ENCODE results near the gene DNM1L. TPM values are rescaled to one million over a fixed set of nuclear protein-coding genes. Genes with fewer than 3 reads are reported as not detected.

DNM1L gene
- total and polyA plus RNA-seq, 10 of the 15 experiments (the other 5 are each of a cell fraction or from before 2014, with no cell fraction given): 23.1 to 201 (median 63.9) TPM

DNA sequence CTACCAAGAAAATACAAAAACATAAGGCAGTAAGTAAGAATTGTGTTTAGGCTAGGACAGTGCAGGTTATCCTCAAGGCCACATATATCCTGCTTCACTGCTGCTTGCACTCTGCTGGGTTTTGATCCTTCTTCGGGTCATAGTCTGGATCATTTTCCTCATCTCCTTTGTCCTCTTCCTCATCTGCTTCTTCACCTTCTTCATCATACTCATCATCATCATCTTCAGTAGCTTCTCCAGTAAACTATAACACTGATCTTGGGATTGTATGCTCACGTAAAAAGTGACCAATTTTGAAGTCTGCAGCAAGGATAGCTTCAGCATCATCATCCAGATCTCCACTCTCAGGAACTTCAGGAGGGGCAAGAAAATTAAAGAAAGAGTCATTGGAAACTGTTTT is 47.2 kb downstream of the DNM1L start:
- CTCF ChIA-PET: no interaction called here

DNA sequence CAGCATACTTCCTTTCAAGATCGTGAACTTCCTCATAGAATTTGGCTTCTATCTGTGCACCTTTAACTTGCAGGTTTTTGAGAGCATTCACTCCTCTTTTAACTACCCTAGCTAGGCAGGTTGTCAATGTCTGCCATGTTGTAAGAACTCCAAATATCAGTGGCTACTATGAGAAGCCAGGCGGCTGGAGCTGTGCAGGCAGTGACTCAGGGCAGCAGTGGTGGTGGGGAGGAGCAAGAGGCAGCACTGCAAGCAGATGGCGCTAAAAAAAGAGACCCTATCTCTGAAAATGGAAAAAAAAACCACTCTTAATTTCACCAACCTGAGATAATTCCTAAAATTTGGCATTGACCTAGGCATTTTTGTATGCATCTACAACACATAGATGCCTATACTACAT is 48.1 kb downstream of the DNM1L start:
- no peaks in the 10 kb centered on the region for H3K79me2 ChIP-seq (ENCODE audit: control insufficient read depth, insufficient read depth, low read length)
- 69% methylated on average over 3 of the region's 3 CpGs for WGBS (ENCODE audit: insufficient coverage, insufficient replicate concordance, low lambda C conversion rate, missing lambda C conversion rate)
- no peaks in the 10 kb centered on the region for H4K20me1 ChIP-seq (ENCODE audit: control insufficient read depth, insufficient read depth)
- H3K27ac ChIP-seq (ENCODE audit: control insufficient read depth, insufficient read depth): no peak overlapping the region
- DNase-seq (ENCODE audit: low read depth, low spot score) (no peak), ATAC-seq (no peak), FAIRE-seq (no peak)
- H3K9me3 ChIP-seq (replicated peaks; ENCODE audit: control insufficient read depth, insufficient read depth, low read length): no peaks in the 10 kb centered on the region
- no peak overlapping the region for H3K9ac ChIP-seq (ENCODE audit: control insufficient read depth, insufficient read depth, low read length)
- no peaks in the 10 kb centered on the region for H3K27me3 ChIP-seq (replicated peaks in 1 of 2; ENCODE audit: control insufficient read depth in 2 of 2, insufficient read depth in 2 of 2, low read length in 1 of 2)
- RAD21 ChIA-PET (ENCODE audit: unreplicated experiment): no interaction called here
- no peak overlapping the region for H3K4me3 ChIP-seq
- TF ChIP-seq RFX5 (IDR thresholded peaks at IDR 0.05; ENCODE audit: low read depth, low read length) (no peak), CHD4 (IDR thresholded peaks at IDR 0.05) (no peak), TCF3 (IDR thresholded peaks at IDR 0.05; ENCODE audit: borderline replicate concordance, insufficient read depth, low read depth, low read length) (no peak), SREBF2 (IDR thresholded peaks at IDR 0.05; ENCODE audit: low read length) (no peak), MTA2 (IDR thresholded peaks at IDR 0.05; ENCODE audit: low read depth) (no peak), TCF7 (IDR thresholded peaks at IDR 0.05; ENCODE audit: borderline replicate concordance) (no peak), ZZZ3 (IDR thresholded peaks at IDR 0.05; ENCODE audit: control insufficient read depth, insufficient read length, low read depth) (no peak), NFXL1 (IDR thresholded peaks at IDR 0.05; ENCODE audit: borderline replicate concordance) (no peak)
- TF ChIP-seq, protein P1, sequence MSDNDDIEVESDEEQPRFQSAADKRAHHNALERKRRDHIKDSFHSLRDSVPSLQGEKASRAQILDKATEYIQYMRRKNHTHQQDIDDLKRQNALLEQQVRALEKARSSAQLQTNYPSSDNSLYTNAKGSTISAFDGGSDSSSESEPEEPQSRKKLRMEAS (IDR thresholded peaks at IDR 0.05; ENCODE audit: low read depth, low read length): no peak
- TF ChIP-seq, protein P2, sequence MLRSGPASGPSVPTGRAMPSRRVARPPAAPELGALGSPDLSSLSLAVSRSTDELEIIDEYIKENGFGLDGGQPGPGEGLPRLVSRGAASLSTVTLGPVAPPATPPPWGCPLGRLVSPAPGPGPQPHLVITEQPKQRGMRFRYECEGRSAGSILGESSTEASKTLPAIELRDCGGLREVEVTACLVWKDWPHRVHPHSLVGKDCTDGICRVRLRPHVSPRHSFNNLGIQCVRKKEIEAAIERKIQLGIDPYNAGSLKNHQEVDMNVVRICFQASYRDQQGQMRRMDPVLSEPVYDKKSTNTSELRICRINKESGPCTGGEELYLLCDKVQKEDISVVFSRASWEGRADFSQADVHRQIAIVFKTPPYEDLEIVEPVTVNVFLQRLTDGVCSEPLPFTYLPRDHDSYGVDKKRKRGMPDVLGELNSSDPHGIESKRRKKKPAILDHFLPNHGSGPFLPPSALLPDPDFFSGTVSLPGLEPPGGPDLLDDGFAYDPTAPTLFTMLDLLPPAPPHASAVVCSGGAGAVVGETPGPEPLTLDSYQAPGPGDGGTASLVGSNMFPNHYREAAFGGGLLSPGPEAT (IDR thresholded peaks at IDR 0.05; ENCODE audit: low read depth): no peak
- no TSS peak for BruUV-seq (replicated peaks)
- POLR2A ChIA-PET: no interaction called here
- H3K4me1 ChIP-seq (ENCODE audit: control insufficient read depth, insufficient read depth, low read length): no peaks in the 10 kb centered on the region
- intact Hi-C loops (cut with micrococcal nuclease; ENCODE audit: unreplicated experiment): no loop called here
- SMC1A ChIA-PET (ENCODE audit: uncharacterized antibody, unreplicated experiment): no interaction called here
- H2AFZ ChIP-seq (ENCODE audit: control insufficient read depth, low read depth, low read length): no peak overlapping the region
- in situ Hi-C loops (cut with MboI): no loop called here
- H3K36me3 ChIP-seq (ENCODE audit: control insufficient read depth in 2 of 2, insufficient read depth in 2 of 2, low read length in 1 of 2): peaks cover 0 to 24% of the 10 kb centered on the region in 2 experiments; a peak in 3 of 4 replicates
- CTCF ChIA-PET: no interaction called here
- H3K4me2 ChIP-seq (ENCODE audit: control insufficient read depth, insufficient read depth): no peak overlapping the region

More for the DNA sequence above, 47.2 kb downstream of the DNM1L start:
- DNase-seq (ENCODE audit: low read depth, low spot score) (no peak), ATAC-seq (no peak), FAIRE-seq (no peak)
- Histone ChIP-seq H3K27me3 (replicated peaks in 1 of 2; ENCODE audit: control insufficient read depth in 2 of 2, insufficient read depth in 2 of 2, low read length in 1 of 2) (no peaks in the 10 kb centered on the region), H2AFZ (ENCODE audit: control insufficient read depth, low read depth, low read length) (no peak overlapping the region), H3K4me2 (ENCODE audit: control insufficient read depth, insufficient read depth) (no peak overlapping the region), H3K79me2 (ENCODE audit: control insufficient read depth, insufficient read depth, low read length) (no peaks in the 10 kb centered on the region), H3K4me1 (ENCODE audit: control insufficient read depth, insufficient read depth, low read length) (no peaks in the 10 kb centered on the region), H4K20me1 (ENCODE audit: control insufficient read depth, insufficient read depth) (no peaks in the 10 kb centered on the region), H3K9me3 (replicated peaks; ENCODE audit: control insufficient read depth, insufficient read depth, low read length) (no peaks in the 10 kb centered on the region), H3K9ac (ENCODE audit: control insufficient read depth, insufficient read depth, low read length) (no peak overlapping the region), H3K4me3 (no peak overlapping the region), H3K36me3 (ENCODE audit: control insufficient read depth in 2 of 2, insufficient read depth in 2 of 2, low read length in 1 of 2) (peaks cover 0 to 27% of the 10 kb centered on the region in 2 experiments), H3K27ac (ENCODE audit: control insufficient read depth, insufficient read depth) (no peak overlapping the region)
- BruUV-seq (replicated peaks): TSS peak; percentile 55
- SMC1A ChIA-PET (ENCODE audit: uncharacterized antibody, unreplicated experiment): interaction anchor here (0.9 to 1.0 kb wide), 2 partner anchors 14 to 18 kb away, joined by 4 to 5 read pairs; no protein-coding TSS in a partner anchor
- RAD21 ChIA-PET (ENCODE audit: unreplicated experiment): no interaction called here
- intact Hi-C loops (cut with micrococcal nuclease; ENCODE audit: unreplicated experiment) (no loop called here), in situ Hi-C loops (cut with MboI) (no loop called here)
- POLR2A ChIA-PET: interaction anchor here (1.1 kb wide), 1 partner anchor 29 kb away, joined by 9 read pairs; no protein-coding TSS in a partner anchor
- no peak for TF ChIP-seq CEBPB (IDR thresholded peaks at IDR 0.05; ENCODE audit: borderline replicate concordance in 1 of 2, low read depth in 2 of 2, low read length in 2 of 2)
- no peak for TF ChIP-seq BACH1 (IDR thresholded peaks at IDR 0.05; ENCODE audit: borderline replicate concordance)
- WGBS (ENCODE audit: insufficient coverage, insufficient replicate concordance, low lambda C conversion rate, missing lambda C conversion rate): 96% methylated on average over 2 of the region's 2 CpGs

All from GM12878 (cell line).